Smooth muscle cell (in vitro differentiated cells): Measurements from ENCODE around the gene FOXRED1. TPM values are rescaled to one million over a fixed set of nuclear protein-coding genes. Genes with fewer than 3 reads are reported as not detected.
A peak's percentile ranks its signal among the peaks of the same experiment; 100 is the strongest.

Experiments used
- DNase-seq: peaks from one replicate; lab custom pipeline; 2025; ENCODE audit not compliant: unreplicated experiment; lab: John Stamatoyannopoulos, UW
- H2AFZ ChIP-seq: fragments of 200-600 bp; sonication (generic); 2 replicates; pipeline ENCODE4 v1.6.0; 2016; ENCODE audit warnings: antibody characterized with exemption, low read depth, mild to moderate bottlenecking
- H3F3A ChIP-seq: fragments of 200-600 bp; sonication (generic); 2 replicates; pipeline ENCODE4 v1.6.0; 2017; ENCODE audit warnings: antibody characterized with exemption, low read depth
- H3K27ac ChIP-seq: fragments of 200-600 bp; sonication (generic); 2 replicates; pipeline ENCODE4 v1.5.1; 2016; ENCODE audit warnings: low read depth, mild to moderate bottlenecking
- H3K27me3 ChIP-seq: fragments of 200-600 bp; sonication (generic); 2 replicates; pipeline ENCODE4 v1.6.1; 2016; ENCODE audit warnings: low read depth, mild to moderate bottlenecking
- H3K36me3 ChIP-seq: fragments of 200-600 bp; sonication (generic); 2 replicates; pipeline ENCODE4 v1.5.1; 2016; ENCODE audit warnings: low read depth
- H3K4me1 ChIP-seq: fragments of 200-600 bp; sonication (generic); 2 replicates; pipeline ENCODE4 v1.5.1; 2016; ENCODE audit warnings: low read depth
- H3K4me2 ChIP-seq: fragments of 200-600 bp; sonication (generic); 2 replicates; pipeline ENCODE4 v1.6.0; 2016; ENCODE audit warnings: mild to moderate bottlenecking
- H3K4me3 ChIP-seq: fragments of 200-600 bp; sonication (generic); 2 replicates; pipeline ENCODE4 v1.5.1; 2016; ENCODE audit warnings: mild to moderate bottlenecking
- H3K79me2 ChIP-seq: fragments of 200-600 bp; sonication (generic); 2 replicates; pipeline ENCODE4 v1.6.0; 2016; ENCODE audit warnings: low read depth, mild to moderate bottlenecking
- H3K9ac ChIP-seq: fragments of 200-600 bp; sonication (generic); 2 replicates; pipeline ENCODE4 v1.6.0; 2016; ENCODE audit warnings: low read depth
- H3K9me3 ChIP-seq: fragments of 200-600 bp; sonication (generic); replicated peaks from 2 replicates; pipeline ENCODE4 v1.5.1; 2016; ENCODE audit warnings: low read depth
- H4K20me1 ChIP-seq: fragments of 200-600 bp; sonication (generic); 2 replicates; pipeline ENCODE4 v1.6.0; 2016; ENCODE audit warnings: low read depth
- WGBS: methylation state at CpG from one replicate; pipeline ENCODE4 v1.1.7; 2016; ENCODE audit warnings: low lambda C conversion rate; 5-methylcytosine and 5-hydroxymethylcytosine counted together
- polyA plus RNA-seq: library from polyadenylated mRNA; unstranded; fragments of >200 nt; fragmentation: Nextera tagmentation; extraction: Ambion mirVana; gene quantifications from 2 replicates; pipeline ENCODE4 v1.2.1, GENCODE V29; 2016
- total RNA-seq: library from RNA; depleted of rRNA; stranded (reverse); fragments of >200 nt; gene quantifications from 2 replicates; pipeline ENCODE4 v1.2.3, GENCODE V29; 2014
- TF ChIP-seq, protein P1 (sequence below): fragments of 200-600 bp; sonication (generic); IDR thresholded peaks from 2 replicates; pipeline ENCODE4 v1.5.1; 2017; ENCODE audit warnings: borderline replicate concordance, mild to moderate bottlenecking, antibody characterized with exemption; ENCODE audit not compliant: insufficient read depth, poor library complexity, severe bottlenecking

The FOXRED1 gene
- total and polyA plus RNA-seq, 2 experiments from 2014 or later, result 8.1 to 22.1 TPM

DNA sequence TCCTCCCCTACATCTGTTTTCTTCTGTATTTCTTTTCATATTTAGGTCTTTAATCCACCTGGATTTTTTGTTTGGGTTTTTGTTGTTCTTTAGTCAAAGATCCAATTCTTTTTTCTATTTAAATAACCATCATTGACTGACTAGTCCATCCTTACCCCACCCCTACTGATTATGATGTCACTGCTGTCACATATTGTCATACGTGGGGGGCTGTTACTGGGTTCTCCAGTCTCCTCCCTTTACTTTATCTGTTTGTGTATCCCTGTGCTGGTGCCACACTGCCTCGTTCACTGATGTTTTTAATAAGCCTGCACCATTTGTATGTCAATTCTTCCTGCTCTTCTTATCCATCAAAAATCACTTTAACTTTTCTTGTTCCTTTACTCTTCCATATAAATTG lies 28.1 kb downstream of the FOXRED1 start:
- TF ChIP-seq, protein P1, sequence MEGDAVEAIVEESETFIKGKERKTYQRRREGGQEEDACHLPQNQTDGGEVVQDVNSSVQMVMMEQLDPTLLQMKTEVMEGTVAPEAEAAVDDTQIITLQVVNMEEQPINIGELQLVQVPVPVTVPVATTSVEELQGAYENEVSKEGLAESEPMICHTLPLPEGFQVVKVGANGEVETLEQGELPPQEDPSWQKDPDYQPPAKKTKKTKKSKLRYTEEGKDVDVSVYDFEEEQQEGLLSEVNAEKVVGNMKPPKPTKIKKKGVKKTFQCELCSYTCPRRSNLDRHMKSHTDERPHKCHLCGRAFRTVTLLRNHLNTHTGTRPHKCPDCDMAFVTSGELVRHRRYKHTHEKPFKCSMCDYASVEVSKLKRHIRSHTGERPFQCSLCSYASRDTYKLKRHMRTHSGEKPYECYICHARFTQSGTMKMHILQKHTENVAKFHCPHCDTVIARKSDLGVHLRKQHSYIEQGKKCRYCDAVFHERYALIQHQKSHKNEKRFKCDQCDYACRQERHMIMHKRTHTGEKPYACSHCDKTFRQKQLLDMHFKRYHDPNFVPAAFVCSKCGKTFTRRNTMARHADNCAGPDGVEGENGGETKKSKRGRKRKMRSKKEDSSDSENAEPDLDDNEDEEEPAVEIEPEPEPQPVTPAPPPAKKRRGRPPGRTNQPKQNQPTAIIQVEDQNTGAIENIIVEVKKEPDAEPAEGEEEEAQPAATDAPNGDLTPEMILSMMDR, result no peak
- WGBS, result 92% methylated on average over 2 of the region's 2 CpGs
- Histone ChIP-seq H2AFZ (no peak overlapping the region), H3K27me3 (no peaks in the 10 kb centered on the region), H3K27ac (no peak overlapping the region), H3K4me2 (no peak overlapping the region), H3K4me3 (no peak overlapping the region), H3K9me3 (no peaks in the 10 kb centered on the region), H3F3A (no peaks in the 10 kb centered on the region), H3K4me1 (no peaks in the 10 kb centered on the region), H3K36me3 (no peaks in the 10 kb centered on the region), H3K9ac (no peak overlapping the region), H3K79me2 (peaks cover 3% of the 10 kb centered on the region), H4K20me1 (no peaks in the 10 kb centered on the region)
- DNase-seq, result no peak

- 3% methylated on average over 60 of the region's 61 CpGs for whole genome bisulfite sequencing
- Histone ChIP-seq H2AFZ (peak within 1 kb of the TSS; percentile 87), H3K27me3 (no peaks in the 10 kb centered on the region), H3K4me3 (peak within 1 kb of the TSS; percentile 61), H3K9me3 (no peaks in the 10 kb centered on the region), H3K79me2 (peaks cover 3% of the 10 kb centered on the region), H4K20me1 (no peaks in the 10 kb centered on the region), H3K9ac (peak within 1 kb of the TSS; percentile 73), H3K4me1 (peaks cover 14% of the 10 kb centered on the region), H3F3A (peaks cover 7% of the 10 kb centered on the region), H3K27ac (peak within 1 kb of the TSS; percentile 64), H3K36me3 (no peaks in the 10 kb centered on the region), H3K4me2 (peak within 1 kb of the TSS; percentile 85)
- TF ChIP-seq, protein P1, result no peak
- DNase-seq, result peak; percentile 75
These were observed 34.9 kb downstream of the FOXRED1 start, which contains the start of gene DCPS for GRCh38 chr11:126303623-126304456. DCPS (plus strand) TSS chr11:126304060; CDS start chr11:126304081, 21 bp downstream.

GRCh38 chr11:126304457-126305075 lies 35.6 kb downstream of the FOXRED1 start:
- no peaks in the 10 kb centered on the region for H3K27me3 ChIP-seq
- H4K20me1 ChIP-seq, result no peaks in the 10 kb centered on the region
- peaks cover 3% of the 10 kb centered on the region for H3K79me2 ChIP-seq
- H3K4me2 ChIP-seq, result peak overlapping the region; percentile 85
- peaks cover 7% of the 10 kb centered on the region for H3F3A ChIP-seq
- 65% methylated on average over 12 of the region's 12 CpGs for WGBS
- peak overlapping the region; percentile 87 for H2AFZ ChIP-seq
- no peaks in the 10 kb centered on the region for H3K9me3 ChIP-seq
- no peak overlapping the region for H3K9ac ChIP-seq
- TF ChIP-seq, protein P1, result no peak
- H3K36me3 ChIP-seq, result no peaks in the 10 kb centered on the region
- H3K4me3 ChIP-seq, result peak overlapping the region; percentile 61
- no peak for DNase-seq
- peak overlapping the region; percentile 64 for H3K27ac ChIP-seq
- H3K4me1 ChIP-seq, result peaks cover 14% of the 10 kb centered on the region
